Hematopoietic multipotent progenitor cell (in vitro differentiated cells): ENCODE data around the gene DDX56. TPM values are rescaled to one million over a fixed set of nuclear protein-coding genes. Genes with fewer than 3 reads are reported as not detected.
A peak's percentile ranks its signal among the peaks of the same experiment; 100 is the strongest.

ENCODE experiments used
- DNase-seq, 3 donors: peaks; one replicate each; pipeline ENCODE4 v3.0.0-alpha.2; 2011 to 2015; ENCODE audit warnings: low read depth in 2 of 3, low spot score in 2 of 3
- total RNA-seq: library from RNA; depleted of rRNA; stranded (reverse); fragments of >200 nt; gene quantifications from one replicate; pipeline ENCODE4 v1.2.3, GENCODE V29; 2012

DDX56 gene
- total RNA-seq, 1 donor, result 69.5 TPM

- no peak for DNase-seq
These were observed 36.3 kb downstream of the DDX56 start for GRCh38 chr7:44537442-44537841.

- no peak for DNase-seq
These were observed 37.6 kb downstream of the DDX56 start for GRCh38 chr7:44536090-44536489.

GRCh38 chr7:44535348-44536064 lies 38.2 kb downstream of the DDX56 start:
- DNase-seq, result no peak

GRCh38 chr7:44534501-44534900 lies 39.2 kb downstream of the DDX56 start:
- peak in 2 of 3 donors; percentile 43 to 67 for DNase-seq

- DNase-seq, result no peak
These were observed 39.6 kb downstream of the DDX56 start for GRCh38 chr7:44534087-44534486.

GRCh38 chr7:44533301-44534055 lies 40.2 kb downstream of the DDX56 start:
- DNase-seq, result no peak

- DNase-seq, result no peak
These were observed 42.0 kb downstream of the DDX56 start for GRCh38 chr7:44531421-44532380.

- no peak for DNase-seq
These were observed 42.7 kb downstream of the DDX56 start for GRCh38 chr7:44530990-44531389.

- no peak for DNase-seq
These were observed 48.8 kb downstream of the DDX56 start for GRCh38 chr7:44524811-44525388.

GRCh38 chr7:44522315-44522714 lies 51.4 kb downstream of the DDX56 start:
- no peak for DNase-seq

GRCh38 chr7:44521347-44522095 lies 52.2 kb downstream of the DDX56 start:
- no peak for DNase-seq

- DNase-seq, result no peak
These were observed 53.1 kb downstream of the DDX56 start for GRCh38 chr7:44520574-44520973.

GRCh38 chr7:44519546-44519945 lies 54.2 kb downstream of the DDX56 start:
- no peak for DNase-seq

GRCh38 chr7:44518761-44519160 lies 54.9 kb downstream of the DDX56 start:
- no peak for DNase-seq

GRCh38 chr7:44517175-44517574 lies 56.5 kb downstream of the DDX56 start:
- DNase-seq, result no peak

Other genes with a start within 250 kb of the DDX56 start
- under 0.01 TPM for gene CAMK2B, start 248.3 kb downstream of the DDX56 start, total RNA-seq
- gene NUDCD3, start 83.2 kb downstream of the DDX56 start, total RNA-seq, result 59.5 TPM
- under 0.01 TPM for gene NPC1L1, start 32.6 kb downstream of the DDX56 start, total RNA-seq
- 133 TPM for gene TMED4, start 8.3 kb upstream of the DDX56 start, total RNA-seq
- 97.8 TPM for gene OGDH, start 32.7 kb upstream of the DDX56 start, total RNA-seq
- 31.2 TPM for gene ZMIZ2, start 174.9 kb upstream of the DDX56 start, total RNA-seq
- 1,284 TPM for gene PPIA, start 222.8 kb upstream of the DDX56 start, total RNA-seq